HG03159 (cell line): Measurements from ENCODE around the gene TAF11L12.
"Not testable (repeated sequence)": the region's sequence is repeated elsewhere in the genome, so short reads cannot be mapped to it uniquely, and the experiment has no call there.

Experiments used
- ATAC-seq: cut with Tn5 transposase; IDR thresholded peaks from one replicate; pipeline ENCODE4 v1.9.1; 2021; ENCODE audit warnings: mild to moderate bottlenecking, moderate library complexity; ENCODE audit not compliant: unreplicated experiment

TAF11L12 gene

DNA sequence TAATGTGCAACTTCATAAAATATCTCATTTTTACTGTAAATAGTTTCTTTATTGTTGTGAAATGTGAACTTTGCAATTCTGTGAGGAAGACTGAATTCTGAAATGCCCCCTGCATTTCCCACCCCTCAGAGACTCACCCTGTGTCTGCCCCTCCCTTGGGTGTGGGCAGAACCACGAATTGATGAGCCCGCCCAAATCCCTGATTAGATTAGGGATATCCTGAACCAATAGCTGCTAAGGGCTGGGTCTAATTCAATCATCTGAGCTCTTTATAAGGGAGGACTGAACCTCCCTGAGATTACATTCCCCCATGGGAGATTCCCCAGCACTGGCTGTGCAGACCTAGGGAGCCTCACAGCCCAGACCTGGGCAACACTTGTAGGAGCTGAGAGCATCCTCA is at the start of gene TAF11L12:
TSS of gene TAF11L12 (plus strand) at position 301 of the 400 bp plus-strand sequence.
- not testable (repeated sequence) for ATAC-seq

DNA sequence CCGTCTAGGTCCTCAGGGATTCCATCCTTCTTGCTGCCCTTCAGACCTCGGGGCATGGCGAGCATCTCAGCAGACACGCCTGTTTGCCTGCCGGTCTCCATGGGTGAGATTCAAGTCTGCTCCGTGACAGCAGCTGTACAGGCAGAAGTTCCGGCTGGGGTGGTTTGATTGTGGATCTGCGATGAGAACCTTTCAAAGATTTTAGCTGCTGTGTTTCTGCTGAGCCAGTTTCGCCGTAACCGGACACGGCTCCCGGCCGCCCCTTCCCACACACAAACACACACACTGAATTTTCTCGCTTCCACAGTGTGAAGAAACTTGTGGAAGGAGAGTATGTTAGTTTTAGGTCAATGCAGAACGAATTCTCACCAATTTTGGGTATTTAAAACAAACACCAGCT is 24.5 kb upstream of the TAF11L12 start, which contains the start of gene TAF11L7:
TSS of gene TAF11L7 (minus strand) at position 101 of the 400 bp plus-strand sequence.
- not testable (repeated sequence) for ATAC-seq

DNA sequence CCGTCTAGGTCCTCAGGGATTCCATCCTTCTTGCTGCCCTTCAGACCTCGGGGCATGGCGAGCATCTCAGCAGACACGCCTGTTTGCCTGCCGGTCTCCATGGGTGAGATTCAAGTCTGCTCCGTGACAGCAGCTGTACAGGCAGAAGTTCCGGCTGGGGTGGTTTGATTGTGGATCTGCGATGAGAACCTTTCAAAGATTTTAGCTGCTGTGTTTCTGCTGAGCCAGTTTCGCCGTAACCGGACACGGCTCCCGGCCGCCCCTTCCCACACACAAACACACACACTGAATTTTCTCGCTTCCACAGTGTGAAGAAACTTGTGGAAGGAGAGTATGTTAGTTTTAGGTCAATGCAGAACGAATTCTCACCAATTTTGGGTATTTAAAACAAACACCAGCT is 19.3 kb upstream of the TAF11L12 start, which contains the start of gene TAF11L8:
TSS of gene TAF11L8 (minus strand) at position 101 of the 400 bp plus-strand sequence.
- not testable (repeated sequence) for ATAC-seq

DNA sequence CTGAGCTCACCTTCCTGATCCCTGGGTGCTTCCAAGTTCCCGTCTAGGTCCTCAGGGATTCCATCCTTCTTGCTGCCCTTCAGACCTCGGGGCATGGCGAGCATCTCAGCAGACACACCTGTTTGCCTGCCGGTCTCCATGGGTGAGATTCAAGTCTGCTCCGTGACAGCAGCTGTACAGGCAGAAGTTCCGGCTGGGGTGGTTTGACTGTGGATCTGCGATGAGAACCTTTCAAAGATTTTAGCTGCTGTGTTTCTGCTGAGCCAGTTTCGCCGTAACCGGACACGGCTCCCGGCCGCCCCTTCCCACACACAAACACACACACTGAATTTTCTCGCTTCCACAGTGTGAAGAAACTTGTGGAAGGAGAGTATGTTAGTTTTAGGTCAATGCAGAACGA is 15.9 kb upstream of the TAF11L12 start, which contains the start of gene TAF11L9:
TSS of gene TAF11L9 (minus strand) at position 140 of the 400 bp plus-strand sequence.
- not testable (repeated sequence) for ATAC-seq

DNA sequence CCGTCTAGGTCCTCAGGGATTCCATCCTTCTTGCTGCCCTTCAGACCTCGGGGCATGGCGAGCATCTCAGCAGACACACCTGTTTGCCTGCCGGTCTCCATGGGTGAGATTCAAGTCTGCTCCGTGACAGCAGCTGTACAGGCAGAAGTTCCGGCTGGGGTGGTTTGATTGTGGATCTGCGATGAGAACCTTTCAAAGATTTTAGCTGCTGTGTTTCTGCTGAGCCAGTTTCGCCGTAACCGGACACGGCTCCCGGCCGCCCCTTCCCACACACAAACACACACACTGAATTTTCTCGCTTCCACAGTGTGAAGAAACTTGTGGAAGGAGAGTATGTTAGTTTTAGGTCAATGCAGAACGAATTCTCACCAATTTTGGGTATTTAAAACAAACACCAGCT is 12.5 kb upstream of the TAF11L12 start, which contains the start of gene TAF11L10:
TSS of gene TAF11L10 (minus strand) at position 101 of the 400 bp plus-strand sequence.
- not testable (repeated sequence) for ATAC-seq

DNA sequence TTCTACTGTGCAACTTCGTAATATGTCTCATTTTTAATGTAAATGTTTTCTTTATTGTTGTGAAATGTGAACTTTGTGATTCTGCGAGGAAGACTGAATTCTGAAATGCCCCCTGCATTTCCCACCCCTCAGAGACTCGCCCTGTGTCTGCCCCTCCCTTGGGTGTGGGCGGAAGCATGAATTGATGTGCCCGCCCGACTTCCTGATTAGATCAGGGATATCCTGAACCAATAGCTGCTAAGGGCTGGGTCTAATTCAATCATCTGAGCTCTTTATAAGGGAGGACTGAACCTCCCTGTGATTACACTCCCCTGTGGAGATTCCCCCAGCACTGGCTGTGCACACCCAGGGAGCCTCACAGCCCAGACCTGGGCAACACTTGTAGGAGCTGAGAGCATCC is 6.3 kb upstream of the TAF11L12 start, which contains the start of gene TAF11L11:
TSS of gene TAF11L11 (plus strand) at position 304 of the 400 bp plus-strand sequence.
- not testable (repeated sequence) for ATAC-seq

DNA sequence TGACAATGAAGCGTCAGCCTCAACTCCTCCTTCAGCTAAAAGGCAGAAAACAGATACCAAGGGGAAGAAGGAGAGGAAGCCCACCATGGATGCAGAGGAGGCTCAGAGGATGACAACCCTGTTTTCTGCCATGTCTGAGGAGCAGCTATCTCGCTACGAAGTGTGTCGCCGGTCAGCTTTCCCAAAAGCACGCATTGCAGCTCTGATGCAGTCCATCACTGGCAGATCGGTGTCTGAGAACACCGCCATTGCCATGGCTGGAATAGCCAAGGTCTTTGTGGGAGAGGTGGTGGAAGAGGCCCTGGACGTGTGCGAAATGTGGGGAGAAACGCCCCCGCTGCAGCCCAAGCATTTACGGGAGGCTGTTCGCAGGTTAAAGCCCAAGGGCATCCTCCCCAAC is 5.2 kb upstream of the TAF11L12 start:
- no peak for ATAC-seq

DNA sequence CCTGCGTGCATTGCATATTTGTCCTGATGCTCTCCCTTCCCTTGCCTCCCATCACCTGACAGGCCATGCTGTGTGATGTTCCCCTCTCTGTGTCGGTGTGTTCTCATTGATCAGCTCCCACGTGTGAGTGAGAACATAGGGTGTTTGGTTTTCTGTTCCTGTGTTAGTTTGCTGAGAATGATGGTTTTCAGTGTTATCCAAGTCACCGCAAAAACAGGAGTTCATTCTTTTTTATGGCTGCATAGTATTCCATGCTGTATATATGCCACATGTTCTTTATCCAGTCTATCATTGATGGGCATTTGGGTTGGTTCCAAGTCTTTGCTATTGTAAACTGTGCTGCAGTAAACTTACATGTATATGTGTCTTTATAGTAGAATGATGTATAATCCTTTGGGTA is 2.7 kb upstream of the TAF11L12 start:
- not testable (repeated sequence) for ATAC-seq

DNA sequence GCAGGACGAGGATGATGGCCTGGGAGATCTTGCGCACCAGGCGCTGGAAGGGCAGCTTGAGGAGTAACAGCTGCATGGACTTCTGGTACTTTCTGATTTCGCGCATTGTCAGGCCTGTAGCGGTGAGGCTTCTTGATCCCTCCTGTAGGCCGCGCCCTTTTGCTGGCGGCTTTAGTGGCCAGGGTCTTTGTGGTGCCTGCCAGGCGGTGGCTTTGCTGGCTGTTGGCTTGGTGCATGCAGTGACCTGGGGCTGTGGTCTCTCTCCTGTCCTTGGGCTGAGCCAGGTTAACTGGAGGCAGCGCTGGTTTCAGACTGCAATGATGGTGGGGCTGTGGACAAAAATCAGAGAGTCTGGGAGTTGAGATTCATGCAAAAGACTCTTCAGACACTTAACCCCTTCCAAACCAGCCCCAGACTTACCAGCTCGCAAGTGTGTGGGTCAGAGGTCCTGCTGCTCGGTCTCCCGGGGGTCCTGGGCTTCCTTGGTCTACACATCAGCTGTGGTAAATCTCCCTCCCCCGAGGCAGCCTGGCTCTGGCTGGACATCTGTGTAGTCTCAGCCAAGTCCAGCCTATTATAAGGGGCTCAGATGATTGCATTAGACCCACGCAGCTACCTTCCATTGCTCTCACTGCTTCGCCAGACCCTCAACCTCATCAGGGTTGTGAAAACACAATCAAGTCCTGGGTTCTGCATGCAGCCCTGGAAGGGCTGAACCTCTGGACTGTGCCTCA is 4.8 kb downstream of the TAF11L12 start:
- no peak for ATAC-seq

DNA sequence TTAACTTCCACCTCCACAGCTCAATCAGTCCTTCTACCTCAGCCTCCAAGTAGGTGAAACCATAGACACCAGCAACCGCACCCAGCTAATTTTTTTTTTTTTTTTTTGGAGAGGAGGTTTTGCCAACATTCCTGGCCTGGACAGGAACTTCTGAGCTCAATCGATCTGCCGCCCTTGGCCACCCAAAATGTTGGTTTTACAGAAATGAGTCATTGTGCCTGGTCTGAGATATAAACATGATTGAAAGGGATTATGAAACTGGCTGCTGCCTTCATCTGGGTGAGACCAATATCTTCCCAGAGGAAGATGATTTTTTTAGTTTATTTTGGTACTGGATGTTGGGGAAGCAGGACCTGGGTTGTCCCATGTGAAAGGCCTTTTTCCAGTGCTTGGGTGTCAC is 9.2 kb downstream of the TAF11L12 start:
- ATAC-seq: no peak

DNA sequence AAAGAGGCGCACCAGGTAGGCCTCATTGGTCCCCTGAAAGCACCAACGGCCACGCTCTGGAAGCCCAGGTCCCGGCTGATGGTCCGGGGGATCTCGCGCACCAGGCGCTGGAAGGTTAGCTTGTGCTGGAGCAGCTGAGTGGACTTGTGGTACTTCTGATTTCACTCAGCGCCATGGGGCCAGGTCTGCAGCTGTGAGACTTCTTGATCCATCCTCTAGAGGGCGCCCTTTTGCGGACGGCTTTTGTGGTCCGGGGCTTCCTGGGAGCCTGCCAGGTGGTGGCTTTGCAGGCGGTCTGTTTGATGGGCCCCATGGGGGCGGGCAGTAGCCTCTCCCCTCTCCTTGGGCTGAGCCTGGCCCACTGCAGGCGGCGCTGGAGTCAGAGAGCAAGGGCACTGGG is 10.4 kb downstream of the TAF11L12 start:
- no peak for ATAC-seq

DNA sequence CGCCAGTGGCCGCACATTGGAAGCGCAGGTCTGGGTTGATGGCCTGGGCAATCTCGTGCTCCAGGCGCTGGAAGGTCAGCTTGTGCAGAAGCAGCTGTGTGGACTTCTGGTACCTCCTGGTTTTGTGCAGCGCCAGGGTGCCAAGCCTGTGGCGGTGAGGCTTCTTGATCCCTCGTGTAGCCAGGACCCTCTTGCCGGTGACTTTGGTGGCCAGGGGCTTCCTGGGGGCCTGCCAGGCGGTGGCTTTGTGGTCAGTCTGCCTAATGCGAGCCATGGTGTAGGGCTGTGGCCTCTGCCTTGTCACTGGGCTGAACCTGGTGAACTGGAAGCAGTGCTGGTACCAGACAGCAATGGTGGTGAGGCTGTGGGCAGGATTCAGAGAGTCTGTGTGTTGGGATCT is 15.5 kb downstream of the TAF11L12 start:
- ATAC-seq: no peak

DNA sequence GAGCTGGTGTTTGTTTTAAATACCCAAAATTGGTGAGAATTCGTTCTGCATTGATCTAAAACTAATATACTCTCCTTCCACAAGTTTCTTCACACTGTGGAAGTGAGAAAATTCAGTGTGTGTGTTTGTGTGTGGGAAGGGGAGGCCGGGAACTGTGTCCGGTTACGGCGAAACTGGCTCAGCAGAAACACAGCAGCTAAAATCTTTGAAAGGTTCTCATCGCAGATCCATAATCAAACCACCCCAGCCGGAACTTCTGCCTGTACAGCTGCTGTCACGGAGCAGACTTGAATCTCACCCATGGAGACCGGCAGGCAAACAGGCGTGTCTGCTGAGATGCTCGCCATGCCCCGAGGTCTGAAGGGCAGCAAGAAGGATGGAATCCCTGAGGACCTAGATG is 21.6 kb downstream of the TAF11L12 start, which contains the start of gene TAF11L13:
TSS of gene TAF11L13 (plus strand) at position 301 of the 400 bp plus-strand sequence.
- ATAC-seq: not testable (repeated sequence)

DNA sequence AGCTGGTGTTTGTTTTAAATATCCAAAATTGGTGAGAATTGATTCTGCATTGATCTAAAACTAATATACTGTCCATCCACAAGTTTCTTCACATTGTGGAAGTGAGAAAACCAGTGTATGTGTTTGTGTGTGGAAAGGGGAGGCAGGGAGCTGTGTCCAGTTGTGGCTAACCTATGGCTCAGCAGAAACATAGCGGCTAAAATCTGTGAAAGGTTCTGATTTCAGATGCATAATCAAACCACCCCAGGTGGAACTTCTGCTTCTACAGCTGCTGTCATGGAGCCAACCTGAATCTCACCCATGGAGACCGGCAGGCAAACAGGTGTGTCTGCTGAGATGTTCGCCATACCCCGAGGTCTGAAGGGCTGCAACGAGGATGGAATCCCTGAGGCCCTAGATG is 24.0 kb downstream of the TAF11L12 start, which contains the start of gene TAF11L14:
TSS of gene TAF11L14 (plus strand) at position 301 of the 400 bp plus-strand sequence.
- no peak for ATAC-seq

DNA sequence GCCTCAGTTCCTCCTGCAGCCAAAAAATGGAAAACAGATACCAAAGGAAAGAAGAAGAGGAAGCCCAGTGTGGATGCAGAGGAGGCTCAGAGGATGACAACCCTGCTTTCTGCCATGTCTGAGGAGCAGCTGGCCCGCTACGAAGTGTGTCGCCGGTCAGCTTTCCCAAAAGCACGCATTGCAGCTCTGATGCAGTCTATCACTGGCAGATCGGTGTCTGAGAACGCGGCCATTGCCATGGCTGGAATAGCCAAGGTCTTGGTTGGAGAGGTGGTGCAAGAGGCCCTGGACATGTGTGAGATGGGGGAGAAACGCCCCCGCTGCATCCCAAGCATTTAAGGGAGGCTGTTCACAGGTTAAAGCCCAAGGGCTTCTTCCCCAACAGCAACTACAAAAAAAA is 39.0 kb downstream of the TAF11L12 start:
- not testable (repeated sequence) for ATAC-seq

DNA sequence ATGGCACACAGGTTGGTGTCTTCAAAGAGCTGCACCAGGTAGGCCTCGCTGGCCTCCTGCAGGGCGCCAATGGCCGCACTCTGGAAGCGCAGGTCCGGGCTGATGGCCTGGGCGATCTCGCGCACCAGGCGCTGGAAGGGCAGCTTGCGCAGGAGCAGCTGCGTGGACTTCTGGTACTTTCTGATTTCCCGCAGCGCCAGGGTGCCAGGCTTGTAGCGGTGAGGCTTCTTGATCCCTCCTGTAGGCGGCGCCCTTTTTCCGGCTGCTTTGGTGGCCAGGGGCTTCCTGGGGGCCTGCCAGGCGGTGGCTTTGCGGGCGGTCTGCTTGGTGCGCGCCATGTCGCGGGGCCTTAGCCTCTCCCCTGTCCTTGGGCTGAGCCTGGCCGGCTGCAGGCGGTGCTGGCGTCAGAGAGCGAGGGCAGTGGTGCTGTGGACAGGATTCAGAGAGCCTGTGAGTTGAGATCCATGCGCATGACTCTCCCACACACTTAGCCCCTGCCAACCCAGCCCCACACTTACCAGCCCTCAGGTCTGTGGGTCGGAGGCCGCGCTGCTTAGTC is 45.1 kb downstream of the TAF11L12 start:
- not testable (repeated sequence) for ATAC-seq

DNA sequence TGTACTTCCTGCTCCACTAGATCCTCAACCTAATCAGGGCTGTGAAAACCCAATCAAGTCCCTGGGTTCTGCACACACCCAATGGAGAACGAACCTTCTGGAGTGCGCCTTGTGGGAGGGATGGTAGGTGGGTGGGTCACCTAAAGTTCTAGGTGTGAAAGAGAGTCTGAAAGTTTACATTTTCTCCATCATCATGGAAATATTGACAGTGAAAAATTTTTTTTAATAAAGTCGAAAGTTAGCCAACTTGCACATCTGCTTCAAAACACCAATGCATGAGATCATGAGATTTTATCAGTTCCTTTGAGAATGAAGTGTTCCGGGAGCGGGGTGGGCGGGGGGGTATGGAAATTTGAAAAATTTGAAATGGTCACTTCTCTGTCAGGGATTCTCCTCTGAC is 45.7 kb downstream of the TAF11L12 start:
- ATAC-seq: no peak
